Peyer's patch (tissue), 4 donors: ENCODE measurements around the gene KRTAP24-1.

Experiments used
- CTCF ChIP-seq, 6 experiments: fragments of 450-650 bp in 4 of 6; fragments of 200-600 bp in 2 of 6; sonication (generic) in 1 of 6; IDR thresholded peaks; one replicate each; pipeline ENCODE4 v1.5.1; 2017 to 2019; ENCODE audit warnings: antibody characterized with exemption in 6 of 6, mild to moderate bottlenecking in 3 of 6, moderate library complexity in 1 of 6
- POLR2A ChIP-seq, 2 donors: fragments of 450-650 bp; IDR thresholded peaks; one replicate each; pipeline ENCODE4 v1.5.1; 2017; ENCODE audit warnings: antibody characterized with exemption in 2 of 2, mild to moderate bottlenecking in 2 of 2, moderate library complexity in 2 of 2

- no peak for TF ChIP-seq CTCF (IDR thresholded peaks at IDR 0.05)
- no peak for TF ChIP-seq POLR2A (IDR thresholded peaks at IDR 0.05)
These were observed 49.3 kb downstream of the KRTAP24-1 start for GRCh38 chr21:30233228-30234020.
